A673 (cell line): ENCODE measurements around the gene RTCA. TPM values are rescaled to one million over a fixed set of nuclear protein-coding genes. Genes with fewer than 3 reads are reported as not detected.

Experiments used
- Bru-seq: library from RNA; stranded (reverse); fragments of 400-500 nt; gene quantifications from one replicate; lab custom pipeline; 2021; lab: Mats Ljungman, UMichigan
- BruChase-seq, 2 experiments: library from RNA; stranded (reverse); fragments of 400-500 nt; gene quantifications; one replicate each; lab custom pipeline; 2021; lab: Mats Ljungman, UMichigan
- BruUV-seq: library from RNA; stranded (reverse); fragments of 400-500 nt; replicated peaks from 2 replicates; lab custom pipeline; 2021; lab: Mats Ljungman, UMichigan
- CTCF ChIA-PET: fragments of 300-600 bp; sonication (Branson Sonifier 250); formaldehyde crosslinking; loops from one replicate; lab custom pipeline; 2022; ENCODE audit warnings: antibody characterized with exemption; lab: Charles Lee
- POLR2A ChIA-PET: fragments of 300-600 bp; sonication (Branson Sonifier 250); formaldehyde crosslinking; loops from one replicate; lab custom pipeline; 2022; ENCODE audit warnings: antibody characterized with exemption; ENCODE audit not compliant: low non-redundant PET; lab: Charles Lee
- DNase-seq: peaks from one replicate; pipeline ENCODE4 v3.0.0-alpha.2; 2015; ENCODE audit warnings: low spot score
- H3K27ac ChIP-seq: fragments of 200-600 bp; sonication (generic); 2 replicates; pipeline ENCODE4 v1.5.1; 2016; ENCODE audit warnings: mixed run types, low read depth, mild to moderate bottlenecking, mixed read lengths, antibody characterized with exemption, low read length; ENCODE audit not compliant: poor library complexity, severe bottlenecking
- H3K27me3 ChIP-seq: fragments of 200-600 bp; sonication (generic); replicated peaks from 2 replicates; pipeline ENCODE4 v1.6.1; 2017; ENCODE audit warnings: mixed run types, low read depth, mild to moderate bottlenecking, mixed read lengths, antibody characterized with exemption, low read length; ENCODE audit not compliant: insufficient read depth, poor library complexity
- H3K36me3 ChIP-seq: fragments of 200-600 bp; sonication (generic); 2 replicates; pipeline ENCODE4 v1.6.1; 2016; ENCODE audit warnings: mixed run types, mild to moderate bottlenecking, mixed read lengths, antibody characterized with exemption, low read length; ENCODE audit not compliant: insufficient read depth, poor library complexity, severe bottlenecking
- H3K4me1 ChIP-seq: fragments of 200-600 bp; sonication (generic); 2 replicates; pipeline ENCODE4 v1.6.1; 2017; ENCODE audit warnings: mixed run types, mild to moderate bottlenecking, mixed read lengths, antibody characterized with exemption, low read length; ENCODE audit not compliant: insufficient read depth, poor library complexity, severe bottlenecking
- H3K4me3 ChIP-seq: fragments of 200-600 bp; sonication (generic); 2 replicates; pipeline ENCODE4 v1.5.1; 2016; ENCODE audit warnings: low read depth, mixed run types, mild to moderate bottlenecking, mixed read lengths, low read length; ENCODE audit not compliant: poor library complexity, severe bottlenecking
- H3K9me3 ChIP-seq: fragments of 200-600 bp; sonication (generic); 2 replicates; pipeline ENCODE4 v1.6.1; 2016; ENCODE audit warnings: mixed run types, low read depth, mild to moderate bottlenecking, mixed read lengths, antibody characterized with exemption, low read length; ENCODE audit not compliant: poor library complexity, severe bottlenecking
- CTCF ChIP-seq: fragments of 300-800, 200-600 bp; sonication (generic); conservative IDR thresholded peaks from 2 replicates; pipeline ENCODE4 v1.5.1; 2017; ENCODE audit warnings: low read depth, mild to moderate bottlenecking, antibody characterized with exemption, low read length, moderate library complexity, mixed read lengths
- EZH2 ChIP-seq: fragments of 200-600 bp; sonication (generic); IDR thresholded peaks from 2 replicates; pipeline ENCODE4 v1.6.1; 2017; ENCODE audit warnings: borderline replicate concordance, low read depth, mild to moderate bottlenecking, mixed read lengths, antibody characterized with exemption, low read length; ENCODE audit not compliant: poor library complexity, severe bottlenecking
- intact Hi-C: fragments of 100-400 bp; cut with micrococcal nuclease; formaldehyde crosslinking; loops from one replicate; pipeline ENCODE4 v1.10.0; 2022; ENCODE audit not compliant: unreplicated experiment
- long read RNA-seq: library from polyadenylated mRNA; stranded (forward); transcript quantifications from one replicate; pipeline ENCODE4 v2.0.0, GENCODE V29; 2022
- total RNA-seq: library from RNA; stranded (reverse); gene quantifications from 2 replicates; pipeline ENCODE4 v1.2.3, GENCODE V29; 2021

RTCA gene
- total RNA-seq (45.4 and 57.7 TPM in 2 replicates), Bru-seq, nascent RNA (percentile 92 among the genes with signal in this experiment), BruChase-seq, experiment 1, labeled RNA remaining after a 2-hour chase (percentile 87 among the genes with signal in this experiment), BruChase-seq, experiment 2, labeled RNA remaining after a 6-hour chase (percentile 87 among the genes with signal in this experiment)
- long read RNA-seq, transcript RTCA-203 (11 exons, 2,535 nt): major isoform, 61 of 83 reads
- long read RNA-seq, partial matches to known transcripts: 1 of 83 reads
- long read RNA-seq, other reads (novel, unspliced or antisense): 18 of 83 reads

- BruUV-seq: no TSS peak
- Histone ChIP-seq H3K4me1 (no peaks in the 10 kb centered on the region), H3K27me3 (no peaks in the 10 kb centered on the region), H3K27ac (peak within 1 kb of the TSS; percentile 91), H3K4me3 (peak within 1 kb of the TSS; percentile 93), H3K36me3 (peaks cover 28% of the 10 kb centered on the region), H3K9me3 (no peaks in the 10 kb centered on the region)
- intact Hi-C loops: loop anchor here (5.0 kb wide), 1 partner anchor 86 kb away; the partner anchor contains the start of gene CDC14A
- no peak for TF ChIP-seq CTCF
- TF ChIP-seq EZH2: no peak
- CTCF ChIA-PET: interaction anchor here (0.7 to 1.4 kb wide), 2 partner anchors 120 to 193 kb away, joined by 3 read pairs; no protein-coding TSS in a partner anchor
- POLR2A ChIA-PET: interaction anchor here (0.5 to 0.7 kb wide), 2 partner anchors 8 to 16 kb away, joined by 3 to 5 read pairs; partner anchors contain the start of gene DBT
- DNase-seq: peak; percentile 98
Measured at GRCh38 chr1:100265931-100266740, at the start of gene RTCA. Gene RTCA (plus strand): TSS chr1:100266216. CDS start chr1:100266376, 160 bp downstream.

GRCh38 chr1:100217834-100218233 is 48.2 kb upstream of the RTCA start:
- ChIA-PET CTCF (no interaction called here), POLR2A (no interaction called here)
- no peaks in the 10 kb centered on the region for H3K27me3 ChIP-seq
- intact Hi-C loops: no loop called here
- H3K27ac ChIP-seq: no peak overlapping the region
- no peaks in the 10 kb centered on the region for H3K4me1 ChIP-seq
- BruUV-seq: no TSS peak
- H3K36me3 ChIP-seq: peaks cover 47% of the 10 kb centered on the region
- TF ChIP-seq CTCF: no peak
- no peak for TF ChIP-seq EZH2
- no peaks in the 10 kb centered on the region for H3K9me3 ChIP-seq
- no peak overlapping the region for H3K4me3 ChIP-seq
- DNase-seq: no peak

GRCh38 chr1:100219457-100219856 is 46.6 kb upstream of the RTCA start:
- POLR2A ChIA-PET: no interaction called here

More at GRCh38 chr1:100219457-100219856, 46.6 kb upstream of the RTCA start:
- H3K36me3 ChIP-seq: peaks cover 33% of the 10 kb centered on the region
- H3K4me3 ChIP-seq: no peak overlapping the region
- no peak for TF ChIP-seq CTCF
- TF ChIP-seq EZH2: no peak
- H3K27me3 ChIP-seq: no peaks in the 10 kb centered on the region
- H3K9me3 ChIP-seq: no peaks in the 10 kb centered on the region
- BruUV-seq: no TSS peak
- no peaks in the 10 kb centered on the region for H3K4me1 ChIP-seq
- intact Hi-C loops: no loop called here
- CTCF ChIA-PET: no interaction called here
- no peak overlapping the region for H3K27ac ChIP-seq
- DNase-seq: no peak
